ENCODE results near the gene KRTAP12-3. TPM values are rescaled to one million over a fixed set of nuclear protein-coding genes. Genes with fewer than 3 reads are reported as not detected.

Gene KRTAP12-3
- total RNA-seq, 1 donor from 2014 or later, result not detected

DNA sequence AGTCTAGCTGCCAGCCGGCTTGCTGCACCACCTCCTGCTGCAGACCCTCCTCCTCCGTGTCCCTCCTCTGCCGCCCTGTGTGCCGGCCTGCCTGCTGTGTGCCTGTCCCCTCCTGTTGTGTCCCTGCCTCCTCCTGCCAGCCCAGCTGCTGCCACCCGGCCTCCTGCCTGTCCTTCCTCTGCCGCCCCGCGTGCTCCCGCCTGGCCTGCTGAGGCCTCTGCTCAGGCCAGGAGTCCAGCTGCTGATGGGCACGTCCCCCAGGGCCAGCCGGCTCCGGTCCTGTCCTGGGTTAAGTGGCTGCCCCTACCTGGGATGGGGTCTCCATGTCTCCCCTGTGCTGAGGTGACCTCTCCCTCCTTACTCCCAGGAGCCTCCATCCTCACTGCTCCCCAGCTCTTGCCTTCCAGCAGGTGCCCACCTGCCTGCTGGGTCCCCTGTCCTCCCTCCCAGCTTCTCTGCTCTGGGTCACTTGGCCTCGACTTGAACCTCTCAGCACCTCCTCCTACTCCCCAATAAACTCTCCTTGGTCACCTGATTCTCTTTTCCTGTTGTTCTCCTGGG, 45.0 kb upstream of the KRTAP12-3 start:
- no peak for TF ChIP-seq CTCF (IDR thresholded peaks at IDR 0.05)
- no peak overlapping the region for H3K4me3 Mint-ChIP-seq
- no peaks in the 10 kb centered on the region for H3K4me1 Mint-ChIP-seq
- H3K27ac Mint-ChIP-seq, result no peak overlapping the region
- peaks cover 7% of the 10 kb centered on the region for H3K27me3 Mint-ChIP-seq
- intact Hi-C loops (cut with micrococcal nuclease), result no loop called here
- peaks cover 18% of the 10 kb centered on the region for H3K9me3 Mint-ChIP-seq
- no peaks in the 10 kb centered on the region for H3K36me3 Mint-ChIP-seq (ENCODE audit: low read depth)
- ChIA-PET CTCF (no interaction called here), POLR2A (no interaction called here)
- ATAC-seq (ENCODE audit: low read depth), result no peak
- DNase-seq, result no peak

GRCh38 chr21:44613386-44614155, 44.2 kb upstream of the KRTAP12-3 start:
- ChIA-PET POLR2A (no interaction called here), CTCF (no interaction called here)
- TF ChIP-seq CTCF (IDR thresholded peaks at IDR 0.05), result no peak
- DNase-seq (no peak), ATAC-seq (ENCODE audit: low read depth) (no peak)
- intact Hi-C loops (cut with micrococcal nuclease), result no loop called here
- Mint-ChIP-seq H3K27me3 (peaks cover 7% of the 10 kb centered on the region), H3K4me1 (peaks cover 6% of the 10 kb centered on the region), H3K4me3 (no peak overlapping the region), H3K9me3 (peaks cover 18% of the 10 kb centered on the region), H3K27ac (no peak overlapping the region), H3K36me3 (ENCODE audit: low read depth) (no peaks in the 10 kb centered on the region)

- TF ChIP-seq CTCF (IDR thresholded peaks at IDR 0.05), result no peak
- CTCF ChIA-PET, result no interaction called here
- Mint-ChIP-seq H3K4me3 (no peak overlapping the region), H3K9me3 (peaks cover 17% of the 10 kb centered on the region), H3K27me3 (peaks cover 7% of the 10 kb centered on the region), H3K27ac (no peak overlapping the region), H3K36me3 (ENCODE audit: low read depth) (no peaks in the 10 kb centered on the region), H3K4me1 (peaks cover 12% of the 10 kb centered on the region)
- intact Hi-C loops (cut with micrococcal nuclease), result no loop called here
- DNase-seq, result no peak
- POLR2A ChIA-PET, result no interaction called here
- ATAC-seq (ENCODE audit: low read depth), result no peak
These were observed 43.5 kb upstream of the KRTAP12-3 start for GRCh38 chr21:44614161-44614631.

DNA sequence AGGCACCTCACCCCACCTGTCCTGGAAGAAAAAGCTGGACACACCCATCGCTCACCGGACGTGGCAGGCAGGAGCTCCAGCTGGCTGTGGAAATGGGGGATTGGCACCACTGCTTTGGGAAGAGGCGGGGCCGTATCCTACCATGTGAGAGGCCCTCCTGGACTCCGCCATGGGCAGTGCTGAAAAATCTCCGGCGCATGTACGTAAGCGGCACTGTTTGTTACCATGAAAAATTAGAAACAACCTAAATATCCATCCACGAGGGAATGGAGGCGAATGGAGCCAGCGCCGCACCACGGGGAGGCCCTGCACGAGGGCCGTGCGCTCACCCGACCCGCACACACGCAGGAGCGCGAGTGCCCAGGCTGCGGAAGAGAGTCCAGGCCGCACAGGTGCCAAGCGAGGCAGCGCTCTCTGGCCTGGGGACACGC, 42.8 kb upstream of the KRTAP12-3 start:
- Mint-ChIP-seq H3K4me3 (no peak overlapping the region), H3K36me3 (ENCODE audit: low read depth) (peaks cover 4% of the 10 kb centered on the region), H3K9me3 (peaks cover 17% of the 10 kb centered on the region), H3K4me1 (peaks cover 15% of the 10 kb centered on the region), H3K27ac (no peak overlapping the region), H3K27me3 (peaks cover 7% of the 10 kb centered on the region)
- DNase-seq (no peak), ATAC-seq (ENCODE audit: low read depth) (no peak)
- CTCF ChIA-PET, result no interaction called here
- intact Hi-C loops (cut with micrococcal nuclease), result no loop called here
- POLR2A ChIA-PET, result no interaction called here
- no peak for TF ChIP-seq CTCF (IDR thresholded peaks at IDR 0.05)

- ChIA-PET POLR2A (no interaction called here), CTCF (no interaction called here)
- no peak for DNase-seq
- no peak overlapping the region for H3K4me3 Mint-ChIP-seq
- peaks cover 19% of the 10 kb centered on the region for H3K9me3 Mint-ChIP-seq
- H3K27ac Mint-ChIP-seq, result no peak overlapping the region
- H3K27me3 Mint-ChIP-seq, result peaks cover 7% of the 10 kb centered on the region
- H3K36me3 Mint-ChIP-seq (ENCODE audit: low read depth), result peaks cover 6% of the 10 kb centered on the region
- intact Hi-C loops (cut with micrococcal nuclease), result no loop called here
- TF ChIP-seq CTCF (IDR thresholded peaks at IDR 0.05), result no peak
- no peak for ATAC-seq (ENCODE audit: low read depth)
- H3K4me1 Mint-ChIP-seq, result peaks cover 15% of the 10 kb centered on the region
These were observed 42.3 kb upstream of the KRTAP12-3 start for GRCh38 chr21:44615466-44615865.
